GM12892 (cell line): ENCODE results near the gene MRPL20.

Experiments used
- POLR2A ChIP-seq: IDR thresholded peaks from 2 replicates; pipeline ENCODE4 v1.6.1; 2011; ENCODE audit warnings: low read depth, low read length, control low read depth
- POLR2AphosphoS5 ChIP-seq: IDR thresholded peaks from 2 replicates; pipeline ENCODE4 v1.6.1; 2011; ENCODE audit warnings: low read depth, low read length, control low read depth
- TAF1 ChIP-seq: IDR thresholded peaks from 2 replicates; pipeline ENCODE4 v1.6.1; 2011; ENCODE audit warnings: low read depth, mild to moderate bottlenecking, control low read depth, low read length, borderline replicate concordance

- TF ChIP-seq POLR2A (no peak), POLR2AphosphoS5 (no peak), TAF1 (no peak)
Observed at GRCh38 chr1:1390675-1391074, 16.4 kb downstream of the MRPL20 start.
